ENCODE results near the gene USP51.
"Not testable (repeated sequence)": the region's sequence is repeated elsewhere in the genome, so short reads cannot be mapped to it uniquely, and the experiment has no call there.

The USP51 gene

GRCh38 chrX:55507699-55508098, 18.1 kb upstream of the USP51 start:
- H3K23ac ChIP-seq (ENCODE audit: low read depth, low read length, poor library complexity); H3K4ac ChIP-seq (ENCODE audit: low read length); H2BK5ac ChIP-seq (ENCODE audit: low read length); H3K27me3 ChIP-seq (ENCODE audit: control insufficient read depth in 3 of 3, insufficient read depth in 3 of 3, low read depth in 1 of 3, low read length in 3 of 3); H3K9ac ChIP-seq (ENCODE audit: low read depth, low read length, poor library complexity); H3K27ac ChIP-seq (replicated peaks; ENCODE audit: low read length); H2BK15ac ChIP-seq (ENCODE audit: low read length); H3K9me3 ChIP-seq (replicated peaks in 1 of 2; ENCODE audit: control insufficient read depth in 2 of 2, insufficient read depth in 1 of 2, low read depth in 1 of 2, low read length in 2 of 2); H3K4me1 ChIP-seq (ENCODE audit: control insufficient read depth in 2 of 2, insufficient read depth in 1 of 2, low read depth in 1 of 2, low read length in 2 of 2); H3K36me3 ChIP-seq (replicated peaks in 1 of 2; ENCODE audit: control insufficient read depth in 2 of 2, insufficient read depth in 2 of 2, low read length in 2 of 2); H4K91ac ChIP-seq (ENCODE audit: low read depth, low read length, poor library complexity); H3K4me2 ChIP-seq (ENCODE audit: insufficient read depth, low read length, poor library complexity, severe bottlenecking); DNase-seq (ENCODE audit: low spot score); H4K8ac ChIP-seq (ENCODE audit: low read depth, low read length); H3K18ac ChIP-seq (ENCODE audit: low read length); H2AK5ac ChIP-seq (ENCODE audit: low read depth, low read length); H3K79me1 ChIP-seq (ENCODE audit: low read depth, low read length); H2AFZ ChIP-seq (ENCODE audit: low read length); H3K14ac ChIP-seq (ENCODE audit: low read length); H2BK12ac ChIP-seq (ENCODE audit: low read length); H2BK120ac ChIP-seq (ENCODE audit: low read depth, low read length); H3K4me3 ChIP-seq (ENCODE audit: low read length in 2 of 2): not testable (repeated sequence)
- no CpG with 5 or more reads among the region's 5 CpGs for WGBS, 2 donors (ENCODE audit: extremely low coverage in 2 of 2, insufficient read length in 2 of 2, insufficient replicate concordance in 1 of 2)

GRCh38 chrX:55507010-55507409, 17.4 kb upstream of the USP51 start:
- not testable (repeated sequence) for DNase-seq (ENCODE audit: low spot score); H2BK5ac ChIP-seq (ENCODE audit: low read length); H3K4me3 ChIP-seq (ENCODE audit: low read length in 2 of 2); H3K4ac ChIP-seq (ENCODE audit: low read length); H3K27ac ChIP-seq (replicated peaks; ENCODE audit: low read length); H2AK5ac ChIP-seq (ENCODE audit: low read depth, low read length); H4K8ac ChIP-seq (ENCODE audit: low read depth, low read length); H2AFZ ChIP-seq (ENCODE audit: low read length); H2BK12ac ChIP-seq (ENCODE audit: low read length); H3K4me2 ChIP-seq (ENCODE audit: insufficient read depth, low read length, poor library complexity, severe bottlenecking); H2BK15ac ChIP-seq (ENCODE audit: low read length); H3K36me3 ChIP-seq (replicated peaks in 1 of 2; ENCODE audit: control insufficient read depth in 2 of 2, insufficient read depth in 2 of 2, low read length in 2 of 2); H3K9me3 ChIP-seq (replicated peaks in 1 of 2; ENCODE audit: control insufficient read depth in 2 of 2, insufficient read depth in 1 of 2, low read depth in 1 of 2, low read length in 2 of 2); H3K14ac ChIP-seq (ENCODE audit: low read length); H2BK120ac ChIP-seq (ENCODE audit: low read depth, low read length); H3K79me1 ChIP-seq (ENCODE audit: low read depth, low read length); H3K27me3 ChIP-seq (ENCODE audit: control insufficient read depth in 3 of 3, insufficient read depth in 3 of 3, low read depth in 1 of 3, low read length in 3 of 3); H3K9ac ChIP-seq (ENCODE audit: low read depth, low read length, poor library complexity); H4K91ac ChIP-seq (ENCODE audit: low read depth, low read length, poor library complexity); H3K4me1 ChIP-seq (ENCODE audit: control insufficient read depth in 2 of 2, insufficient read depth in 1 of 2, low read depth in 1 of 2, low read length in 2 of 2); H3K18ac ChIP-seq (ENCODE audit: low read length); H3K23ac ChIP-seq (ENCODE audit: low read depth, low read length, poor library complexity)
- WGBS, 2 donors (ENCODE audit: extremely low coverage in 2 of 2, insufficient read length in 2 of 2, insufficient replicate concordance in 1 of 2) = no CpG with 5 or more reads among the region's 5 CpGs

GRCh38 chrX:55490974-55491373, 1.3 kb upstream of the USP51 start:
- Histone ChIP-seq H2AFZ (ENCODE audit: low read length) (no peak overlapping the region), H3K27me3 (ENCODE audit: control insufficient read depth in 3 of 3, insufficient read depth in 3 of 3, low read depth in 1 of 3, low read length in 3 of 3) (no peaks in the 10 kb centered on the region), H3K27ac (replicated peaks; ENCODE audit: low read length) (no peak overlapping the region), H3K23ac (ENCODE audit: low read depth, low read length, poor library complexity) (no peak overlapping the region), H3K4me1 (ENCODE audit: control insufficient read depth in 2 of 2, insufficient read depth in 1 of 2, low read depth in 1 of 2, low read length in 2 of 2) (peaks cover 0 to 3% of the 10 kb centered on the region in 2 donors), H3K9me3 (replicated peaks in 1 of 2; ENCODE audit: control insufficient read depth in 2 of 2, insufficient read depth in 1 of 2, low read depth in 1 of 2, low read length in 2 of 2) (no peaks in the 10 kb centered on the region), H2BK5ac (ENCODE audit: low read length) (no peak overlapping the region), H2BK15ac (ENCODE audit: low read length) (no peak overlapping the region), H2AK5ac (ENCODE audit: low read depth, low read length) (no peak overlapping the region), H3K4me3 (ENCODE audit: low read length in 2 of 2) (no peak overlapping the region), H3K14ac (ENCODE audit: low read length) (no peak overlapping the region), H3K79me1 (ENCODE audit: low read depth, low read length) (no peaks in the 10 kb centered on the region), H4K8ac (ENCODE audit: low read depth, low read length) (no peak overlapping the region), H2BK120ac (ENCODE audit: low read depth, low read length) (no peak overlapping the region), H2BK12ac (ENCODE audit: low read length) (no peak overlapping the region), H3K36me3 (replicated peaks in 1 of 2; ENCODE audit: control insufficient read depth in 2 of 2, insufficient read depth in 2 of 2, low read length in 2 of 2) (peaks cover 0 to 4% of the 10 kb centered on the region in 2 donors), H3K18ac (ENCODE audit: low read length) (no peak overlapping the region), H4K91ac (ENCODE audit: low read depth, low read length, poor library complexity) (no peak overlapping the region), H3K4me2 (ENCODE audit: insufficient read depth, low read length, poor library complexity, severe bottlenecking) (no peak overlapping the region), H3K4ac (ENCODE audit: low read length) (no peak overlapping the region), H3K9ac (ENCODE audit: low read depth, low read length, poor library complexity) (no peak overlapping the region)
- no peak for DNase-seq (ENCODE audit: low spot score)
- WGBS, 2 donors (ENCODE audit: extremely low coverage in 2 of 2, insufficient read length in 2 of 2, insufficient replicate concordance in 1 of 2) = no CpG with 5 or more reads among the region's 4 CpGs

GRCh38 chrX:55490121-55490520, 473 bp upstream of the USP51 start:
- Histone ChIP-seq H2AK5ac (ENCODE audit: low read depth, low read length) (no peak overlapping the region), H3K18ac (ENCODE audit: low read length) (peak overlapping the region; percentile 28), H2BK15ac (ENCODE audit: low read length) (no peak overlapping the region), H3K9me3 (replicated peaks in 1 of 2; ENCODE audit: control insufficient read depth in 2 of 2, insufficient read depth in 1 of 2, low read depth in 1 of 2, low read length in 2 of 2) (no peaks in the 10 kb centered on the region), H2BK120ac (ENCODE audit: low read depth, low read length) (no peak overlapping the region), H3K4me2 (ENCODE audit: insufficient read depth, low read length, poor library complexity, severe bottlenecking) (peak overlapping the region; percentile 62), H3K4ac (ENCODE audit: low read length) (no peak overlapping the region), H3K27me3 (ENCODE audit: control insufficient read depth in 3 of 3, insufficient read depth in 3 of 3, low read depth in 1 of 3, low read length in 3 of 3) (no peaks in the 10 kb centered on the region), H2BK5ac (ENCODE audit: low read length) (no peak overlapping the region), H4K8ac (ENCODE audit: low read depth, low read length) (no peak overlapping the region), H3K14ac (ENCODE audit: low read length) (no peak overlapping the region), H2BK12ac (ENCODE audit: low read length) (no peak overlapping the region), H3K23ac (ENCODE audit: low read depth, low read length, poor library complexity) (no peak overlapping the region), H2AFZ (ENCODE audit: low read length) (no peak overlapping the region), H3K9ac (ENCODE audit: low read depth, low read length, poor library complexity) (no peak overlapping the region), H3K79me1 (ENCODE audit: low read depth, low read length) (no peaks in the 10 kb centered on the region), H3K36me3 (replicated peaks in 1 of 2; ENCODE audit: control insufficient read depth in 2 of 2, insufficient read depth in 2 of 2, low read length in 2 of 2) (peaks cover 0 to 4% of the 10 kb centered on the region in 2 donors), H3K27ac (replicated peaks; ENCODE audit: low read length) (peak overlapping the region; percentile 84), H3K4me1 (ENCODE audit: control insufficient read depth in 2 of 2, insufficient read depth in 1 of 2, low read depth in 1 of 2, low read length in 2 of 2) (peaks cover 0 to 3% of the 10 kb centered on the region in 2 donors), H3K4me3 (ENCODE audit: low read length in 2 of 2) (peak overlapping the region in 1 of 2 donors; percentile 71), H4K91ac (ENCODE audit: low read depth, low read length, poor library complexity) (no peak overlapping the region)
- no peak for DNase-seq (ENCODE audit: low spot score)
- no CpG with 5 or more reads among the region's 4 CpGs for WGBS, 2 donors (ENCODE audit: extremely low coverage in 2 of 2, insufficient read length in 2 of 2, insufficient replicate concordance in 1 of 2)
